ENCODE data around the gene DDX55. TPM values are rescaled to one million over a fixed set of nuclear protein-coding genes. Genes with fewer than 3 reads are reported as not detected.

DDX55 gene
- total and polyA plus RNA-seq, 2 of the 13 experiments (the other 11 are each of a cell fraction or from before 2014, with no cell fraction given), result 22.2 to 37.0 TPM

- TF ChIP-seq HMGXB3 (CRISPR knock-in tag; IDR thresholded peaks at IDR 0.05; ENCODE audit: borderline replicate concordance) (peak; percentile 92), SP140L (CRISPR knock-in tag; IDR thresholded peaks at IDR 0.05; ENCODE audit: borderline replicate concordance) (peak; percentile 48; the same call in 1 of the 2 replicates), SCMH1 (CRISPR knock-in tag; IDR thresholded peaks at IDR 0.05; ENCODE audit: borderline replicate concordance) (no peak), ADNP (CRISPR knock-in tag; IDR thresholded peaks at IDR 0.05) (no peak), MXD1 (CRISPR knock-in tag; IDR thresholded peaks at IDR 0.05) (peak; percentile 98), BHLHE40 (IDR thresholded peaks at IDR 0.05; ENCODE audit: low read length) (no peak; the same call in 1 of the 2 replicates), ARNT2 (CRISPR knock-in tag; IDR thresholded peaks at IDR 0.05; ENCODE audit: low read depth) (peak; percentile 78), ZNF33A (CRISPR knock-in tag; IDR thresholded peaks at IDR 0.05; ENCODE audit: borderline replicate concordance) (0 out of 2 replicates have a peak, but pooled peaks have one; percentile 94), RBAK (CRISPR knock-in tag; IDR thresholded peaks at IDR 0.05) (no peak), TAF1 (CRISPR knock-in tag; IDR thresholded peaks at IDR 0.05) (peak; percentile 95), ZNF253 (CRISPR knock-in tag; IDR thresholded peaks at IDR 0.05; ENCODE audit: borderline replicate concordance) (peak; percentile 71; the same call in 1 of the 2 replicates), ZBTB38 (CRISPR knock-in tag; IDR thresholded peaks at IDR 0.05) (peak; percentile 87), ZFP90 (CRISPR knock-in tag; IDR thresholded peaks at IDR 0.05; ENCODE audit: borderline replicate concordance) (peak; percentile 88), THRA (CRISPR knock-in tag; IDR thresholded peaks at IDR 0.05; ENCODE audit: borderline replicate concordance) (peak; percentile 81), DBP (CRISPR knock-in tag; IDR thresholded peaks at IDR 0.05; ENCODE audit: not compliant biosample characterization) (no peak), ZNF530 (CRISPR knock-in tag; IDR thresholded peaks at IDR 0.05; ENCODE audit: low read depth) (no peak), POLR2G (IDR thresholded peaks at IDR 0.05; ENCODE audit: low read depth, low read length) (peak; percentile 93), ZFP41 (CRISPR knock-in tag; IDR thresholded peaks at IDR 0.05; ENCODE audit: borderline replicate concordance) (no peak), ZNF251 (CRISPR knock-in tag; IDR thresholded peaks at IDR 0.05) (0 out of 2 replicates have a peak, but pooled peaks have one; percentile 34), NRL (CRISPR knock-in tag; IDR thresholded peaks at IDR 0.05; ENCODE audit: borderline replicate concordance) (peak; percentile 86; the same call in 1 of the 2 replicates), MED13 (CRISPR knock-in tag; IDR thresholded peaks at IDR 0.05) (peak; percentile 74; the same call in 1 of the 2 replicates), ZFP1 (CRISPR knock-in tag; IDR thresholded peaks at IDR 0.05) (0 out of 2 replicates have a peak, but pooled peaks have one; percentile 37)
Measured at GRCh38 chr12:123601602-123602489, at the start of gene DDX55 (continued).

Data from HepG2 (cell line).